ENCODE results near the gene OR5AP2. TPM values are rescaled to one million over a fixed set of nuclear protein-coding genes. Genes with fewer than 3 reads are reported as not detected.
"Not testable (repeated sequence)": the region's sequence is repeated elsewhere in the genome, so short reads cannot be mapped to it uniquely, and the experiment has no call there.

The OR5AP2 gene
- not detected for total RNA-seq
- polyA plus RNA-seq: not detected

- no peak for DNase-seq
- TF ChIP-seq EP300 (IDR thresholded peaks at IDR 0.05) (no peak), POLR2A (IDR thresholded peaks at IDR 0.05) (no peak), POLR2AphosphoS5 (IDR thresholded peaks at IDR 0.05) (no peak)
- TF ChIP-seq, protein P1, sequence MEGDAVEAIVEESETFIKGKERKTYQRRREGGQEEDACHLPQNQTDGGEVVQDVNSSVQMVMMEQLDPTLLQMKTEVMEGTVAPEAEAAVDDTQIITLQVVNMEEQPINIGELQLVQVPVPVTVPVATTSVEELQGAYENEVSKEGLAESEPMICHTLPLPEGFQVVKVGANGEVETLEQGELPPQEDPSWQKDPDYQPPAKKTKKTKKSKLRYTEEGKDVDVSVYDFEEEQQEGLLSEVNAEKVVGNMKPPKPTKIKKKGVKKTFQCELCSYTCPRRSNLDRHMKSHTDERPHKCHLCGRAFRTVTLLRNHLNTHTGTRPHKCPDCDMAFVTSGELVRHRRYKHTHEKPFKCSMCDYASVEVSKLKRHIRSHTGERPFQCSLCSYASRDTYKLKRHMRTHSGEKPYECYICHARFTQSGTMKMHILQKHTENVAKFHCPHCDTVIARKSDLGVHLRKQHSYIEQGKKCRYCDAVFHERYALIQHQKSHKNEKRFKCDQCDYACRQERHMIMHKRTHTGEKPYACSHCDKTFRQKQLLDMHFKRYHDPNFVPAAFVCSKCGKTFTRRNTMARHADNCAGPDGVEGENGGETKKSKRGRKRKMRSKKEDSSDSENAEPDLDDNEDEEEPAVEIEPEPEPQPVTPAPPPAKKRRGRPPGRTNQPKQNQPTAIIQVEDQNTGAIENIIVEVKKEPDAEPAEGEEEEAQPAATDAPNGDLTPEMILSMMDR (IDR thresholded peaks at IDR 0.05): no peak
- no peaks in the 10 kb centered on the region for H3K4me1 ChIP-seq
- no peaks in the 10 kb centered on the region for H3K27me3 ChIP-seq
- no peaks in the 10 kb centered on the region for H3K36me3 ChIP-seq
- intact Hi-C loops (cut with DNase I): no loop called here
- no peak within 1 kb of the TSS for H3K27ac ChIP-seq
- WGBS, 2 donors: 87 to 91% methylated on average over 2 of the region's 2 CpGs
- no peaks in the 10 kb centered on the region for H3K9me3 ChIP-seq
- no peak within 1 kb of the TSS for H3K4me3 ChIP-seq
Observed at GRCh38 chr11:56642339-56642738, at the start of gene OR5AP2. Gene OR5AP2 (minus strand): TSS chr11:56642439. CDS start chr11:56642439, 0 bp downstream.

- 87 to 90% methylated on average over 3 of the region's 3 CpGs for WGBS, 2 donors
- H3K9me3 ChIP-seq, H3K27me3 ChIP-seq: not testable (repeated sequence)
Observed at GRCh38 chr11:56691179-56691578, 48.9 kb upstream of the OR5AP2 start.

DNA sequence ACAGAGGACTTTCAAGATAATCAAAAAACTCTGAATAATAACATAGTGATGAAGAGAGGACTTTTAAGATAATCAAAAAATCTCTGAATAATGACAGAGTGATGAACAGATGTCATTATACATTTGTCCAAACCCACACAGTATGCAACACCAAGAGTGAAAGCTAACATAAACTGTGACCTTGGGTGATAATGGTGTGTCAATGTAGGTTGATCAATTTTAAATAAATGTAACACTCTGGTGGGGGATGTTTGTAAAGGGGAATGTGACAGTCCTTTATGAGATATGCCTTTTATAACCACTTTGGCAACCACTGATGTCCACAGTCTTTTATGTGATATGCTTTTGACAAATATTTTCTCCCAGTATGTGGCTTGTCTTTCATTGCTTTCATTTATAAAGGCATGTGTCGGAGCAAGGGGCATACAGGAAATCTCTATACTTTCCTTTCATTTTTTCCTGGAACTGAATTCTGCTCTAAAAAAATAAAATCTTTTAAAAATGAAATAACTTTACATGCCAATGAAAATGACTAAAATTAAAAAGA is 46.4 kb upstream of the OR5AP2 start:
- H3K36me3 ChIP-seq: no peaks in the 10 kb centered on the region
- TF ChIP-seq, protein P1 (IDR thresholded peaks at IDR 0.05): no peak
- TF ChIP-seq POLR2A (IDR thresholded peaks at IDR 0.05) (no peak), POLR2AphosphoS5 (IDR thresholded peaks at IDR 0.05) (no peak), EP300 (IDR thresholded peaks at IDR 0.05) (no peak)
- H3K27me3 ChIP-seq: no peaks in the 10 kb centered on the region
- no peak overlapping the region for H3K4me3 ChIP-seq
- H3K4me1 ChIP-seq: no peaks in the 10 kb centered on the region
- H3K9me3 ChIP-seq: no peaks in the 10 kb centered on the region
- no peak overlapping the region for H3K27ac ChIP-seq
- 64 to 80% methylated on average over 1 of the region's 1 CpG for WGBS, 2 donors
- no peak for DNase-seq
- intact Hi-C loops (cut with DNase I): no loop called here

More at GRCh38 chr11:56691179-56691578, 48.9 kb upstream of the OR5AP2 start:
- H3K36me3 ChIP-seq; H3K4me1 ChIP-seq; H3K4me3 ChIP-seq; DNase-seq; intact Hi-C loops (cut with DNase I); H3K27ac ChIP-seq: not testable (repeated sequence)

DNA sequence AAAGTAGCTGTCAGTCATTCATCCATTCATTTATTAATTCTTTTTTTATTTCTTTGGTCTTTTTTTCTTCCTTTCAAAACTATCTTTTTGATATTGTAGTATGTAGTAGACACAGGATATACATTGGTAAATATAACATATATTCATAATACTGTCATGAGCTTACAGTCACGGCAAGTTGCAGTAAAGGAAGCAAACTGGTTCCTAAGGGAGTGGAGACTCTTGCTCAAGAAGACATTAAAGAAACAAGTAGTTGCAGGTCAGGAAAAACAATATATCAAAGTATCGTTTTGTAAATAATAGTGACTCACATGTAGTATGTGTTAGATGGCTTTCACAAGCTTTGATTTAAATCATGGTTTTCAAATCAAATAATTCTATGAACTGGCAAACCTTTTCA is 28.7 kb upstream of the OR5AP2 start:
- intact Hi-C loops (cut with DNase I): no loop called here
- no peak for TF ChIP-seq EP300 (IDR thresholded peaks at IDR 0.05)
- no peak for TF ChIP-seq POLR2AphosphoS5 (IDR thresholded peaks at IDR 0.05)
- TF ChIP-seq, protein P1 (IDR thresholded peaks at IDR 0.05): no peak
- no peak for TF ChIP-seq POLR2A (IDR thresholded peaks at IDR 0.05)
- no peaks in the 10 kb centered on the region for H3K4me1 ChIP-seq
- H3K9me3 ChIP-seq: no peaks in the 10 kb centered on the region
- H3K36me3 ChIP-seq: no peaks in the 10 kb centered on the region
- H3K4me3 ChIP-seq: no peak overlapping the region
- no peak overlapping the region for H3K27ac ChIP-seq
- no peaks in the 10 kb centered on the region for H3K27me3 ChIP-seq
- WGBS, 2 donors: 87 to 91% methylated on average over 2 of the region's 2 CpGs
- no peak for DNase-seq

- Histone ChIP-seq H3K36me3 (no peaks in the 10 kb centered on the region), H3K4me1 (no peaks in the 10 kb centered on the region), H3K27me3 (no peaks in the 10 kb centered on the region), H3K27ac (no peak within 1 kb of the TSS), H3K9me3 (no peaks in the 10 kb centered on the region), H3K4me3 (no peak within 1 kb of the TSS)
- no peak for DNase-seq
- intact Hi-C loops (cut with DNase I): no loop called here
- TF ChIP-seq, protein P1 (IDR thresholded peaks at IDR 0.05): no peak
- TF ChIP-seq EP300 (IDR thresholded peaks at IDR 0.05): no peak
- no peak for TF ChIP-seq POLR2A (IDR thresholded peaks at IDR 0.05)
- no peak for TF ChIP-seq POLR2AphosphoS5 (IDR thresholded peaks at IDR 0.05)
- WGBS, 2 donors: 87 to 88% methylated on average over 2 of the region's 2 CpGs
Observed at GRCh38 chr11:56663386-56663785, 21.1 kb upstream of the OR5AP2 start, which contains the start of gene OR5AR1. Gene OR5AR1 (plus strand): TSS chr11:56663686. CDS start chr11:56663686, 0 bp downstream.

All from sigmoid colon (tissue), 7 donors.